Caco-2 (cell line): ENCODE measurements around the gene KRTAP10-2. TPM values are rescaled to one million over a fixed set of nuclear protein-coding genes. Genes with fewer than 3 reads are reported as not detected.

Source experiments
- BruUV-seq: library from RNA; stranded (reverse); fragments of 400-500 nt; replicated peaks from 2 replicates; lab custom pipeline; 2021; lab: Mats Ljungman, UMichigan
- CTCF ChIA-PET: fragments of 300-600 bp; sonication (Branson Sonifier 250); formaldehyde crosslinking; loops from one replicate; lab custom pipeline; 2022; ENCODE audit warnings: antibody characterized with exemption; lab: Charles Lee
- POLR2A ChIA-PET: fragments of 300-600 bp; sonication (Branson Sonifier 250); formaldehyde crosslinking; loops from one replicate; lab custom pipeline; 2022; ENCODE audit warnings: antibody characterized with exemption; lab: Charles Lee
- DNase-seq, 2 experiments: peaks; one replicate each; pipeline versions ENCODE4 v3.0.0 to v3.0.0-alpha.2; 2020 to 2022
- H3K27me3 ChIP-seq: replicated peaks from 2 replicates; pipeline ENCODE4 v1.6.0; 2011; ENCODE audit warnings: low read length; ENCODE audit not compliant: control insufficient read depth, insufficient read depth
- H3K36me3 ChIP-seq: 2 replicates; pipeline ENCODE4 v1.5.1; 2011; ENCODE audit warnings: low read length; ENCODE audit not compliant: control insufficient read depth, insufficient read depth
- H3K4me1 ChIP-seq: fragments of 250-450 bp; sonication (Bioruptor Pico); 2 replicates; pipeline ENCODE4 v1.5.1; 2020; ENCODE audit warnings: mild to moderate bottlenecking
- H3K4me3 ChIP-seq: 2 replicates; pipeline ENCODE4 v1.5.1; 2011; ENCODE audit warnings: low read depth, mild to moderate bottlenecking, control low read depth, low read length
- H3K9me3 ChIP-seq: fragments of 250-450 bp; sonication (Bioruptor Pico); 2 replicates; pipeline ENCODE4 v1.5.1; 2020; ENCODE audit warnings: mild to moderate bottlenecking, moderate library complexity
- H3K27ac Mint-ChIP-seq: one replicate; pipeline ENCODE4 v1.8.0; 2022; ENCODE audit warnings: mixed read lengths; ENCODE audit not compliant: unreplicated experiment
- H3K27me3 Mint-ChIP-seq: one replicate; pipeline ENCODE4 v1.8.0; 2022; ENCODE audit warnings: mixed read lengths; ENCODE audit not compliant: insufficient read depth, unreplicated experiment
- H3K36me3 Mint-ChIP-seq: one replicate; pipeline ENCODE4 v1.8.0; 2022; ENCODE audit warnings: mild to moderate bottlenecking, mixed read lengths; ENCODE audit not compliant: insufficient read depth, unreplicated experiment
- H3K4me1 Mint-ChIP-seq: one replicate; pipeline ENCODE4 v1.8.0; 2022; ENCODE audit warnings: low read depth, mixed read lengths; ENCODE audit not compliant: unreplicated experiment
- H3K4me3 Mint-ChIP-seq: one replicate; pipeline ENCODE4 v1.8.0; 2022; ENCODE audit warnings: mild to moderate bottlenecking, moderate library complexity, mixed read lengths; ENCODE audit not compliant: unreplicated experiment
- H3K9me3 Mint-ChIP-seq: one replicate; pipeline ENCODE4 v1.8.0; 2022; ENCODE audit warnings: mixed read lengths; ENCODE audit not compliant: unreplicated experiment
- CTCF ChIP-seq, 2 experiments: fragments of 200-600 bp in 1 of 2; IDR thresholded peaks; 1 replicate in 1 of 2; 2 replicates in 1 of 2; pipeline versions ENCODE4 v1.5.1 to v1.8.0; 2011 to 2022; ENCODE audit warnings: antibody characterized with exemption in 1 of 2, control low read depth in 1 of 2, inconsistent platforms in 1 of 2, low read depth in 1 of 2, low read length in 1 of 2, mild to moderate bottlenecking in 1 of 2, moderate library complexity in 1 of 2; ENCODE audit not compliant: insufficient read depth in 1 of 2, severe bottlenecking in 1 of 2, unreplicated experiment in 1 of 2
- intact Hi-C: fragments of 100-400 bp; cut with micrococcal nuclease; formaldehyde crosslinking; loops from one replicate; pipeline ENCODE4 v1.10.0; 2022; ENCODE audit not compliant: unreplicated experiment
- total RNA-seq: library from RNA; stranded (reverse); gene quantifications from 2 replicates; pipeline ENCODE4 v1.2.3, GENCODE V29; 2022

KRTAP10-2 gene
- total RNA-seq, 1 experiment from 2014 or later: not detected

- H3K27me3 Mint-ChIP-seq: peaks cover 6% of the 10 kb centered on the region
- no peak for DNase-seq
- Histone ChIP-seq H3K9me3 (peaks cover 7% of the 10 kb centered on the region; the same call in 1 of the 2 replicates), H3K4me1 (no peaks in the 10 kb centered on the region), H3K27me3 (no peaks in the 10 kb centered on the region), H3K36me3 (no peaks in the 10 kb centered on the region), H3K4me3 (no peak overlapping the region)
- intact Hi-C loops: no loop called here
- H3K27ac Mint-ChIP-seq: no peak overlapping the region
- H3K4me3 Mint-ChIP-seq: no peak overlapping the region
- POLR2A ChIA-PET: no interaction called here
- TF ChIP-seq CTCF (IDR thresholded peaks at IDR 0.05; ENCODE audit: insufficient read depth in 1 of 2, low read depth in 1 of 2, low read length in 1 of 2, severe bottlenecking in 1 of 2, unreplicated experiment in 1 of 2): no peak
- H3K4me1 Mint-ChIP-seq: peaks cover 8% of the 10 kb centered on the region
- H3K9me3 Mint-ChIP-seq: peaks cover 40% of the 10 kb centered on the region
- no TSS peak for BruUV-seq
- CTCF ChIA-PET: no interaction called here
- H3K36me3 Mint-ChIP-seq: no peaks in the 10 kb centered on the region
Observed at GRCh38 chr21:44572959-44573583, 21.8 kb upstream of the KRTAP10-2 start.

- ChIA-PET POLR2A (no interaction called here), CTCF (no interaction called here)
- no peaks in the 10 kb centered on the region for H3K4me1 ChIP-seq
- Mint-ChIP-seq H3K27me3 (peaks cover 6% of the 10 kb centered on the region), H3K9me3 (peaks cover 31% of the 10 kb centered on the region), H3K27ac (no peak overlapping the region), H3K4me1 (peaks cover 8% of the 10 kb centered on the region), H3K36me3 (no peaks in the 10 kb centered on the region), H3K4me3 (no peak overlapping the region)
- intact Hi-C loops: no loop called here
- H3K4me3 ChIP-seq: no peak overlapping the region
- TF ChIP-seq CTCF (IDR thresholded peaks at IDR 0.05; ENCODE audit: insufficient read depth in 1 of 2, low read depth in 1 of 2, low read length in 1 of 2, severe bottlenecking in 1 of 2, unreplicated experiment in 1 of 2): no peak
- BruUV-seq: no TSS peak
- no peaks in the 10 kb centered on the region for H3K27me3 ChIP-seq
- no peak for DNase-seq
- H3K36me3 ChIP-seq: no peaks in the 10 kb centered on the region
- peaks cover 7% of the 10 kb centered on the region; the same call in 1 of the 2 replicates for H3K9me3 ChIP-seq
Observed at GRCh38 chr21:44571844-44572782, 20.8 kb upstream of the KRTAP10-2 start.

- ChIA-PET CTCF (no interaction called here), POLR2A (no interaction called here)
- Mint-ChIP-seq H3K9me3 (peaks cover 26% of the 10 kb centered on the region), H3K36me3 (no peaks in the 10 kb centered on the region), H3K27me3 (peaks cover 6% of the 10 kb centered on the region), H3K4me3 (no peak overlapping the region), H3K27ac (no peak overlapping the region), H3K4me1 (peaks cover 8% of the 10 kb centered on the region)
- H3K4me3 ChIP-seq: no peak overlapping the region
- H3K4me1 ChIP-seq: no peaks in the 10 kb centered on the region
- peaks cover 7% of the 10 kb centered on the region; the same call in 1 of the 2 replicates for H3K9me3 ChIP-seq
- no peak for TF ChIP-seq CTCF (IDR thresholded peaks at IDR 0.05; ENCODE audit: insufficient read depth in 1 of 2, low read depth in 1 of 2, low read length in 1 of 2, severe bottlenecking in 1 of 2, unreplicated experiment in 1 of 2)
- no peaks in the 10 kb centered on the region for H3K27me3 ChIP-seq
- intact Hi-C loops: no loop called here
- H3K36me3 ChIP-seq: no peaks in the 10 kb centered on the region
- no TSS peak for BruUV-seq
- no peak for DNase-seq
Observed at GRCh38 chr21:44571296-44571695, 20.0 kb upstream of the KRTAP10-2 start.
